ENCODE measurements around the gene CADM1. TPM values are rescaled to one million over a fixed set of nuclear protein-coding genes. Genes with fewer than 3 reads are reported as not detected.
A peak's percentile ranks its signal among the peaks of the same experiment; 100 is the strongest.

The CADM1 gene
- total RNA-seq, 1 donor from 2014 or later, result 51.1 TPM

GRCh38 chr11:115326526-115326925, 177.7 kb downstream of the CADM1 start:
- TF ChIP-seq CTCF (IDR thresholded peaks at IDR 0.05; ENCODE audit: borderline replicate concordance), result no peak
- peaks cover 7% of the 10 kb centered on the region for H3K4me1 ChIP-seq
- H3K4me3 ChIP-seq, result no peak overlapping the region
- H3K9me3 ChIP-seq (replicated peaks), result no peaks in the 10 kb centered on the region
- no peak overlapping the region for H3K27ac ChIP-seq (replicated peaks)
- intact Hi-C loops (cut with micrococcal nuclease), result no loop called here
- H3K27me3 ChIP-seq (ENCODE audit: low read depth), result no peaks in the 10 kb centered on the region
- peaks cover 5% of the 10 kb centered on the region for H3K36me3 ChIP-seq
- no peak for DNase-seq

GRCh38 chr11:115325523-115325922, 178.7 kb downstream of the CADM1 start:
- H3K4me3 ChIP-seq, result no peak overlapping the region
- H3K27me3 ChIP-seq (ENCODE audit: low read depth), result no peaks in the 10 kb centered on the region
- no peaks in the 10 kb centered on the region for H3K9me3 ChIP-seq (replicated peaks)
- TF ChIP-seq CTCF (IDR thresholded peaks at IDR 0.05; ENCODE audit: borderline replicate concordance), result no peak
- peaks cover 7% of the 10 kb centered on the region for H3K4me1 ChIP-seq
- intact Hi-C loops (cut with micrococcal nuclease), result no loop called here
- peaks cover 5% of the 10 kb centered on the region for H3K36me3 ChIP-seq
- no peak overlapping the region for H3K27ac ChIP-seq (replicated peaks)
- no peak for DNase-seq

- TF ChIP-seq CTCF (IDR thresholded peaks at IDR 0.05; ENCODE audit: borderline replicate concordance), result peak; percentile 86
- H3K9me3 ChIP-seq (replicated peaks), result no peaks in the 10 kb centered on the region
- H3K4me1 ChIP-seq, result peaks cover 7% of the 10 kb centered on the region
- no peaks in the 10 kb centered on the region for H3K27me3 ChIP-seq (ENCODE audit: low read depth)
- DNase-seq, result no peak
- H3K27ac ChIP-seq (replicated peaks), result no peak overlapping the region
- H3K4me3 ChIP-seq, result no peak overlapping the region
- peaks cover 5% of the 10 kb centered on the region for H3K36me3 ChIP-seq
- intact Hi-C loops (cut with micrococcal nuclease), result no loop called here
Observed at GRCh38 chr11:115324581-115325432, 179.4 kb downstream of the CADM1 start.

GRCh38 chr11:115322553-115323203, 181.5 kb downstream of the CADM1 start:
- DNase-seq, result no peak
- H3K4me1 ChIP-seq, result peaks cover 15% of the 10 kb centered on the region
- H3K4me3 ChIP-seq, result no peak overlapping the region
- no peak overlapping the region for H3K27ac ChIP-seq (replicated peaks)
- no peak for TF ChIP-seq CTCF (IDR thresholded peaks at IDR 0.05; ENCODE audit: borderline replicate concordance)
- intact Hi-C loops (cut with micrococcal nuclease), result no loop called here
- no peaks in the 10 kb centered on the region for H3K36me3 ChIP-seq
- no peaks in the 10 kb centered on the region for H3K27me3 ChIP-seq (ENCODE audit: low read depth)
- H3K9me3 ChIP-seq (replicated peaks), result no peaks in the 10 kb centered on the region

GRCh38 chr11:115321605-115322289, 182.5 kb downstream of the CADM1 start:
- no peaks in the 10 kb centered on the region for H3K36me3 ChIP-seq
- no peak overlapping the region for H3K27ac ChIP-seq (replicated peaks)
- no peaks in the 10 kb centered on the region for H3K9me3 ChIP-seq (replicated peaks)
- no peak for DNase-seq
- no peak overlapping the region for H3K4me3 ChIP-seq
- H3K27me3 ChIP-seq (ENCODE audit: low read depth), result no peaks in the 10 kb centered on the region
- peaks cover 15% of the 10 kb centered on the region for H3K4me1 ChIP-seq
- TF ChIP-seq CTCF (IDR thresholded peaks at IDR 0.05; ENCODE audit: borderline replicate concordance), result no peak
- intact Hi-C loops (cut with micrococcal nuclease), result no loop called here
